PC-3 (cell line): ENCODE measurements around the gene FLT1.

Source experiments
- CTCF ChIP-seq: fragments of 300-600 bp; sonication (generic); conservative IDR thresholded peaks from 2 replicates; pipeline ENCODE4 v1.5.1; 2017; ENCODE audit warnings: antibody characterized with exemption, low read depth, mild to moderate bottlenecking, low read length
- EZH2 ChIP-seq: fragments of 300-600 bp; sonication (generic); IDR thresholded peaks from one replicate; pipeline ENCODE4 v1.6.1; 2017; ENCODE audit warnings: antibody characterized with exemption, mild to moderate bottlenecking, low read length; ENCODE audit not compliant: unreplicated experiment

DNA sequence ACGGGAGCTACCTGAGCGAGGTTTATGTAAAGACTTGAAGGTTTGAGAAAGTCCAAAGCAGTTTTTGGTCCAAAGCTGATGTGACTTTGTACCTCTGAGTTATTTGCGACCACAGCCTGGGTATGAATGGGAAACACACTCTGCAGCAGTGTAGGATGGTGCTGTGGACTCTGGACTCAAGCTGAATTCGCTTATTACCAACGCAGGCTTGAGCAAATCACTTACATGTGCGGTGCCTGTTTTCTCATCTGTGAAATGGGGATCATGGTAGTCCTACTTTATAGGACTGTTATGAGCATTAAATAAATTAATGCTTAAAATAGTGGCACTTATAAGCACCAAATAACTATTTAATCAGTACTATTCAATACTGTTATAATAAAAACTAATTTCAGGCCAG is 180.0 kb downstream of the FLT1 start:
- TF ChIP-seq CTCF, result no peak
- no peak for TF ChIP-seq EZH2
